ENCODE measurements around the gene CORO6. TPM values are rescaled to one million over a fixed set of nuclear protein-coding genes. Genes with fewer than 3 reads are reported as not detected.

Gene CORO6
- total RNA-seq, 1 donor from 2014 or later, result 1.4 TPM

DNA sequence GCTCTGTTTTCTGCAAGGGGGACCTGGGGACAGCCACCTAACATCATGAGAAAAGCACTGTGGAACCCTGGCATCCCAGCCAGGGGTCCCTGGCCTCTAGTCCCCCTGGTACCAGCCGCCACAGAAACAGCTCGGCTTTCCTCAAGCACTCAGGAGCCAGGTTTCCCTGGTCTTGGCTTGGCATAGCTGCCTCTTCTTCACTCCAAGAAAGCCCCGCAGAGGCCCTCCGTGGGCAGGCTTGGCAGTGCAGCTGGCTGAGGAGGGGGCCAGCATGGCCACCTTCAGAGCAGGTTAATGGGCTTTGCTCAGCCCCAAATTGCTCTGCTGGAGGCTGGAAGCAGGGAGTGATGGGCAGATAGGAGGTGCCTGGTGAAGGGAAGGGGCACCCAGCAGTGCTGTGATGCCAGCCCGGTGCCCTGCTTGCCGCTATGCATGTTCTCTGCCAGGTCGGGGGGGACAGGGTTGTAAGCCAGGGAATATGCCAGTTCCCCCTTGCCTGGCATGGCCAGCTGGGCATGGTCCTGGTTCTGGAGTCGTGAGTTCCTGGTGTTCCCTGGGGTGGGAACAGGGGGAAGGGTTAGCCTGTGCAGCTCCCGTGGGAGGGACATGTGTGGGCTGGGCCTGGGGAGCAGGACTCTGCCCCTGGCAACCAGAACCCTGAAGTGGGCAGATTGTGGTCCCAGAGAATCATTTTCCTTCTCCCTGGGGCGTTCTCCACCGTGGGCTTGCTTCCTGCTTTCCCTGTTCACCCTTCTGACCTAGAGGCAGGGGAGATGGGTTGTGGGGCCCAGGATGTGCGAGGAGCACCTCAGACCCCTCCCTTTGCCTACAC lies 26.6 kb downstream of the CORO6 start:
- peaks cover 4% of the 10 kb centered on the region for H3K9me3 Mint-ChIP-seq (ENCODE audit: unreplicated experiment)
- no peak overlapping the region for H3K27ac Mint-ChIP-seq (ENCODE audit: unreplicated experiment)
- peaks cover 10% of the 10 kb centered on the region for H3K27me3 Mint-ChIP-seq (ENCODE audit: unreplicated experiment)
- H3K36me3 Mint-ChIP-seq (ENCODE audit: unreplicated experiment), result no peaks in the 10 kb centered on the region
- peaks cover 31% of the 10 kb centered on the region for H3K4me1 Mint-ChIP-seq (ENCODE audit: low read depth, unreplicated experiment)
- no peak overlapping the region for H3K4me3 Mint-ChIP-seq (ENCODE audit: unreplicated experiment)
- TF ChIP-seq CTCF (IDR thresholded peaks at IDR 0.05; ENCODE audit: partially characterized antibody, unreplicated experiment), result no peak
- peak; percentile 14 for DNase-seq

DNA sequence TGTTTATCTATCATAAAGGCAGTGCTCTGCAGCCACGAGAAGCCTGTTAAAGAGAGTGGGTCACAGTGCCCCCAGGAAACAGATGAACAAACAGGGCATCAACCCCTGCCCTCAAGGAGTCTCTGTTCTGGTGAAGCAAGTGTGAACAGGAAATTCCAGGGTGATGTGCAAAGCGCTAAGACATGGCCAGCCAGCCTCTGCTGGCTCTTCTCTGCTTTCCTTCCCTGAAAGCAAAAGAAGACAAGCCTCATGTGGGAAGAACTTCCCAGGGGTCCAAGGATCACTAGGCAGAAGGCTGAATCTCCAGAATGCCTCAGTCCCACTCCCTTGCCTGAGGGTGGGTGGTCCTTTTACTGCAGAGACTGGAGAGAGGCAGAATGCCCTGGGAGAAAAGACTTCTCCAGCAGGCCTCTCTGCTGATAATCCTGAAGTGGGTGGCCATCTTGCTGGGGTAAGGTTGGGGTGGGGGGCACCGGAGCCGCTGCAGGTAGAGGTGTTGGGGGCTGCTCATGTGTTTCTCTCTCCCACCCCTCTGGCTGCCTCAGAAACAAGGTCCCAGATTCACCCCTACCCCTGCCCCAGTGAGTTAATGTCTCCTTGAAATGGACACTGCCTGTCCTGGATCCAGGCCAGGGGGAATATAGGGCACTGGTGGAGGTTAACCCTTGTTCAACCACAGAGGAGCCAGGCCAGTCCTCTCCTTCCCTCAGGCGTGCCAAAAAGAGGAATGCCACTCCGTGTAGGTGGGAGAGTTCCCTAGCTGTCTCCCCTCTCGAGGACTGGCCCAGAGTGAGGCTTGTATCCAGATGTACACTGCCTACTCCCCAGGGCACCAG lies 27.4 kb downstream of the CORO6 start:
- peak overlapping the region; percentile 85 for H3K4me3 Mint-ChIP-seq (ENCODE audit: unreplicated experiment)
- H3K27ac Mint-ChIP-seq (ENCODE audit: unreplicated experiment), result no peak overlapping the region
- peaks cover 32% of the 10 kb centered on the region for H3K4me1 Mint-ChIP-seq (ENCODE audit: low read depth, unreplicated experiment)
- no peak for DNase-seq
- peaks cover 2% of the 10 kb centered on the region for H3K9me3 Mint-ChIP-seq (ENCODE audit: unreplicated experiment)
- no peaks in the 10 kb centered on the region for H3K36me3 Mint-ChIP-seq (ENCODE audit: unreplicated experiment)
- peaks cover 11% of the 10 kb centered on the region for H3K27me3 Mint-ChIP-seq (ENCODE audit: unreplicated experiment)
- no peak for TF ChIP-seq CTCF (IDR thresholded peaks at IDR 0.05; ENCODE audit: partially characterized antibody, unreplicated experiment)

DNA sequence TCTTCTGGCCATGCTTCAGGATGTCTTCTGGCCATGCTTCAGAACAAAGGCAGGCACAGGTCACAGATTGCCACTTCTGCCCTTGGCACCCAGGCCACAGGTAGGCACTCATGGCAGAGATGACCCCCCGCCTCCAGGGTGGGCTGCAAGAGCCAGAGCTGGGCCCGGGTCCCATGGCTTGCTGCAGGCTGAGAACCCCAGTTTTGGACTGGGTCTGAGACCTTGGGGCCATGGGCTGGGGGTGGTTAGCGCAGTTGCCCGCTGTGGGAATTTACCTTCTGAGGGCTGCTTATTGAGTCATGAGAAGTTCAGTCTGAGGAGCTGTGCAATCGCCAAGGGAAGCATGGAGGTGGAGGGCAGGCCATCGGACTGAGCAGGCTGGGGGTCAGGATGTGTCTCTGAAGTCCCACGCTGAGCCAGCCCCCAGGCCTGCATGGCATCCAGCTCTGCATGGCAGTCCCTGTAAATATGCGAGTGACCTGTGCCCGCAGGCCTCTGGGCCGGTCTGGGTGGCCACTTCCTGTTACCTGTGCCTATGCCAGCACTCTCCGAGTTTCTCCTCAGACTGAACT lies 28.1 kb downstream of the CORO6 start:
- H3K27me3 Mint-ChIP-seq (ENCODE audit: unreplicated experiment), result peaks cover 15% of the 10 kb centered on the region
- no peaks in the 10 kb centered on the region for H3K36me3 Mint-ChIP-seq (ENCODE audit: unreplicated experiment)
- peak overlapping the region; percentile 38 for H3K27ac Mint-ChIP-seq (ENCODE audit: unreplicated experiment)
- peaks cover 34% of the 10 kb centered on the region for H3K4me1 Mint-ChIP-seq (ENCODE audit: low read depth, unreplicated experiment)
- TF ChIP-seq CTCF (IDR thresholded peaks at IDR 0.05; ENCODE audit: partially characterized antibody, unreplicated experiment), result no peak
- H3K4me3 Mint-ChIP-seq (ENCODE audit: unreplicated experiment), result peak overlapping the region; percentile 85
- peak; percentile 12 for DNase-seq
- H3K9me3 Mint-ChIP-seq (ENCODE audit: unreplicated experiment), result peaks cover 2% of the 10 kb centered on the region

DNA sequence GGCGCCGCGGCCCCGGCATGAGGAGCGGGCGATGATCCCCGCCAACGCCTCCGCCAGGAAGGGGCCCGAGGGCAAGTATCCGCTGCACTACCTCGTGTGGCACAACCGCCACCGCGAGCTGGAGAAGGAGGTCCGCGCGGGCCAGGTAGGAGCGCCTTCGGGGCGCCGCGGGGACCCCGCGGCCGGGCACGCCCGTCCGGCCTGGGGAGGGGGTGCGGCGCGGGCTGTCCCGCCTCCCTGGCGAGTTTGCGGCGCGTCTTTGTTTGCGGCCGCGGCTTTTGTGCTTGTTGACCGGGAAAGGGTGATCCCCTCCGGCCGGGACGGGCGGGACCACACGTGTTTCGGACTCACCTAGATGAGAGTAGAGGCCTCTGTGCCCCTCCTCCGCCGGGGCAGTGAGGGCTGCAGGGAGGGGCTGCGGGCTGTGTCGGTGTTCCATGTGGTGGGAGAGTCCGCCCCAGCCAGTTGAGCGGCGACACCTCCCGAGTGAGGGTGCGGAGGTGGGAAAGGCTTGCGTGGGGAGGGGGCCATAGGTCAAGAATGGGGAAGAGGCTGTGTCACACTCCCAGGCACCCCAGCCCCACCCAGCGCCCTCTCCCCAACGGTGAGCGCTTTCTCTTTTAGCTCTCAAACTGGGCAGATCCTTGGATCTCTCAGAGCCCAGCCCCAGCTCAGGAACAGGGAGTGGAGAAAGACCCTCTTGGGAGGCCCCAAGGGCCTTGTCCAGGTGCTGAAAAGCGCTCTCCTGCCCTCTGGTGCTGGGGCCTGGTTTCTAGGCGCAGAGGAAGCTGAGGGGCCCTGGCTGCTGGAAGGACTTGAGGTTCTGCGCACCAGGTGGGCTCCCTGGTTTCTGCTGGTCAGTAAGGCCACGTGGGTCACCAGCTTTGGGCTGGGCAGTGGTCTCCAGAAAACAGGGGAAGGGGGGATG lies 28.9 kb downstream of the CORO6 start:
- no peaks in the 10 kb centered on the region for H3K36me3 Mint-ChIP-seq (ENCODE audit: unreplicated experiment)
- DNase-seq, result peak; percentile 59
- H3K27me3 Mint-ChIP-seq (ENCODE audit: unreplicated experiment), result peaks cover 13% of the 10 kb centered on the region
- peaks cover 27% of the 10 kb centered on the region for H3K4me1 Mint-ChIP-seq (ENCODE audit: low read depth, unreplicated experiment)
- H3K4me3 Mint-ChIP-seq (ENCODE audit: unreplicated experiment), result peak overlapping the region; percentile 85
- peaks cover 2% of the 10 kb centered on the region for H3K9me3 Mint-ChIP-seq (ENCODE audit: unreplicated experiment)
- TF ChIP-seq CTCF (IDR thresholded peaks at IDR 0.05; ENCODE audit: partially characterized antibody, unreplicated experiment), result no peak
- peak overlapping the region; percentile 38 for H3K27ac Mint-ChIP-seq (ENCODE audit: unreplicated experiment)
